ENCODE data around the gene VEGFB.
A peak's percentile ranks its signal among the peaks of the same experiment; 100 is the strongest.

Gene VEGFB

GRCh38 chr11:64252003-64252872 is 17.9 kb downstream of the VEGFB start:
- peak in 1 of 42 donors; percentile 39 for DNase-seq
- intact Hi-C loops (cut with DNase I), result no loop called here

GRCh38 chr11:64253043-64253442 is 18.7 kb downstream of the VEGFB start:
- intact Hi-C loops (cut with DNase I), result no loop called here
- no peak for DNase-seq

- intact Hi-C loops (cut with DNase I), result no loop called here
- peak in 22 of 42 donors; percentile 41 to 80 (median 61) for DNase-seq
Observed at GRCh38 chr11:64253481-64253880, 19.1 kb downstream of the VEGFB start.

- intact Hi-C loops (cut with DNase I), result no loop called here
- DNase-seq, result no peak
Observed at GRCh38 chr11:64254326-64254725, 19.9 kb downstream of the VEGFB start.

GRCh38 chr11:64255135-64256128 is 21.0 kb downstream of the VEGFB start:
- intact Hi-C loops (cut with DNase I), result no loop called here
- no peak for DNase-seq

- DNase-seq, result no peak
- intact Hi-C loops (cut with DNase I), result no loop called here
Observed at GRCh38 chr11:64256300-64256699, 21.9 kb downstream of the VEGFB start.

- intact Hi-C loops (cut with DNase I), result no loop called here
- DNase-seq, result no peak
Observed at GRCh38 chr11:64258356-64258755, 24.0 kb downstream of the VEGFB start.

GRCh38 chr11:64258946-64259532 is 24.7 kb downstream of the VEGFB start:
- intact Hi-C loops (cut with DNase I), result no loop called here
- no peak for DNase-seq

- intact Hi-C loops (cut with DNase I), result no loop called here
- no peak for DNase-seq
Observed at GRCh38 chr11:64259533-64260067, 25.2 kb downstream of the VEGFB start.

GRCh38 chr11:64260147-64260708 is 25.8 kb downstream of the VEGFB start:
- intact Hi-C loops (cut with DNase I), result no loop called here
- DNase-seq, result no peak

- intact Hi-C loops (cut with DNase I), result no loop called here
- no peak for DNase-seq
Observed at GRCh38 chr11:64261556-64262080, 27.2 kb downstream of the VEGFB start.

- intact Hi-C loops (cut with DNase I), result no loop called here
Observed at GRCh38 chr11:64262271-64263002, 28.1 kb downstream of the VEGFB start.

GRCh38 chr11:64263021-64263946 is 28.9 kb downstream of the VEGFB start:
- no peak for DNase-seq
- intact Hi-C loops (cut with DNase I), result no loop called here

More at GRCh38 chr11:64262271-64263002, 28.1 kb downstream of the VEGFB start:
- no peak for DNase-seq

GRCh38 chr11:64263947-64264317 is 29.5 kb downstream of the VEGFB start:
- intact Hi-C loops (cut with DNase I), result no loop called here
- no peak for DNase-seq

GRCh38 chr11:64264371-64264852 is 30.0 kb downstream of the VEGFB start:
- intact Hi-C loops (cut with DNase I), result no loop called here
- DNase-seq, result no peak

- DNase-seq, result no peak
Observed at GRCh38 chr11:64265176-64266160, 31.1 kb downstream of the VEGFB start.

More at GRCh38 chr11:64265176-64266160, 31.1 kb downstream of the VEGFB start:
- intact Hi-C loops (cut with DNase I), result no loop called here
